Brain pericyte (primary cell): ENCODE data around the gene APP.

Experiments
- DNase-seq: peaks from one replicate; pipeline ENCODE4 v3.0.0-alpha.2; 2012; ENCODE audit warnings: low read depth, low spot score

The APP gene

GRCh38 chr21:25980710-25981109 lies 189.9 kb downstream of the APP start:
- no peak for DNase-seq

- DNase-seq, result no peak
Observed at GRCh38 chr21:25979845-25980616, 190.5 kb downstream of the APP start.

GRCh38 chr21:25977068-25977611 lies 193.4 kb downstream of the APP start:
- DNase-seq, result no peak

GRCh38 chr21:25974964-25975363 lies 195.6 kb downstream of the APP start:
- DNase-seq, result no peak

GRCh38 chr21:25970254-25970930 lies 200.2 kb downstream of the APP start:
- no peak for DNase-seq

GRCh38 chr21:25967901-25968438 lies 202.6 kb downstream of the APP start:
- DNase-seq, result no peak

- no peak for DNase-seq
Observed at GRCh38 chr21:25967181-25967900, 203.2 kb downstream of the APP start.

- DNase-seq, result no peak
Observed at GRCh38 chr21:25965951-25966707, 204.4 kb downstream of the APP start.

- no peak for DNase-seq
Observed at GRCh38 chr21:25964926-25965325, 205.6 kb downstream of the APP start.

- no peak for DNase-seq
Observed at GRCh38 chr21:25964015-25964414, 206.6 kb downstream of the APP start.

- no peak for DNase-seq
Observed at GRCh38 chr21:25963181-25963580, 207.4 kb downstream of the APP start.

- no peak for DNase-seq
Observed at GRCh38 chr21:25961042-25961441, 209.5 kb downstream of the APP start.

- DNase-seq, result no peak
Observed at GRCh38 chr21:25960402-25960801, 210.2 kb downstream of the APP start.

GRCh38 chr21:25959799-25960198 lies 210.8 kb downstream of the APP start:
- no peak for DNase-seq

GRCh38 chr21:25956993-25957714 lies 213.4 kb downstream of the APP start:
- no peak for DNase-seq

GRCh38 chr21:25955646-25956045 lies 214.9 kb downstream of the APP start:
- no peak for DNase-seq

GRCh38 chr21:25953659-25954058 lies 216.9 kb downstream of the APP start:
- DNase-seq, result no peak

GRCh38 chr21:25953196-25953595 lies 217.4 kb downstream of the APP start:
- no peak for DNase-seq

GRCh38 chr21:25952306-25952705 lies 218.3 kb downstream of the APP start:
- no peak for DNase-seq

GRCh38 chr21:25949701-25950100 lies 220.9 kb downstream of the APP start:
- no peak for DNase-seq
